GM10266 (cell line): ENCODE measurements around the gene CELF5.

Source experiments
- DNase-seq: peaks from one replicate; pipeline ENCODE4 v3.0.0; 2012; ENCODE audit errors: extremely low spot score
- CTCF ChIP-seq: IDR thresholded peaks from 2 replicates; pipeline ENCODE4 v1.5.1; 2012; ENCODE audit warnings: mild to moderate bottlenecking, low read depth; ENCODE audit not compliant: control insufficient read depth, insufficient read depth; ENCODE audit errors: missing control alignments

CELF5 gene

DNA sequence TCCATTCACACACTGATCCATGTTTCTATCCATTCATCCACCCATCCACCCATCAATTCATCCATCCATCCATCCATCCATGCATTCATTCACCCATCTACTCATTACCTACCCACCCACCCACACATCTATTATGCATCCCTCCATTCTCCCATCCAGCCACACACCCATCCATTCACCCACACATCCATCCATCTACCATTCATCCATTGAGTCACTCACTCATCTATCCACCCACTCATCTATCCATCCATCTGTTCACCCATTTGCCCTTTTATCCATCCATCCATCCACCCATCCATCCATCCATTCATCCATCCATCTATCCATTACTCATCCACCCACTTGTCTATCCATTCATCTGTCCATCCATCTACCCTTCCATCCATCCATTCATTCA lies 30.1 kb downstream of the CELF5 start:
- no peak for TF ChIP-seq CTCF
- no peak for DNase-seq

GRCh38 chr19:3257071-3257470 lies 32.6 kb downstream of the CELF5 start:
- DNase-seq = no peak
- TF ChIP-seq CTCF = no peak

DNA sequence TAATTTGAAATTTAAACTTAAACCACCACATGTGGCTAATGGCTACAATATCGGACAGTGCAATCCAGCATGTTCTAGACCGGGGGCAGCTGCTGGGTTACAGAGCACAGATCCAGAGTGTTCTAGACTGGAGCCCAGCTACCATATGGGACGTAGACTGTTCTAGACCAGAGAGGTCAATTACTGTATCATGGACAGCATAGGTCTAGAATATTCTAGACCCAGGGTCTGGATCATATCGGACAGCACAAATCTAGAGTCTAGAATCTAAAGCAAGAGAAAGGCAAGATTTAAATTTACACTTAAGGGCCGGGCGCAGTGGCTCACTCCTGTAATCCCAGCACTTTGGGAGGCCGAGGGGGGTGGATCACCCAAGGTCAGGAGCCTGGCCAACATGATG lies 37.9 kb downstream of the CELF5 start:
- TF ChIP-seq CTCF = no peak
- no peak for DNase-seq

DNA sequence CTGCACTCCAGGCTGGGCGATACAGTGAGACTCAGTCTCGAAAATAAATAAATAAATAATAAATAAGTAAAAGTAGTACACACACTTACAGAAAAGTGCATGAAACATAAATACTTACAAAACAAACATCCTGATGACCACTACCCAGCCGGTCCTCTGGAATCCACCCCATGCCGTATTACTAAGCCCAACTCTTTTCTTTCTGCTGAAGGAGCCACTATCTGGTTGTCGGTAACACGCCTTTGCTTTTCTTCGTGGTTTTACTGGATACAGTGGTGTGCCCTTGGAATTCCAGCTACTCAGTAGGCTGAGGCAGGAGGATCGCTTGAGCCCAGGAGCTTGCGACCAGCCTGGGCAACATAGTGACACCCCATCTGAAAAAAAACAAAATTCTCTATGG lies 39.4 kb downstream of the CELF5 start:
- DNase-seq = no peak
- no peak for TF ChIP-seq CTCF

DNA sequence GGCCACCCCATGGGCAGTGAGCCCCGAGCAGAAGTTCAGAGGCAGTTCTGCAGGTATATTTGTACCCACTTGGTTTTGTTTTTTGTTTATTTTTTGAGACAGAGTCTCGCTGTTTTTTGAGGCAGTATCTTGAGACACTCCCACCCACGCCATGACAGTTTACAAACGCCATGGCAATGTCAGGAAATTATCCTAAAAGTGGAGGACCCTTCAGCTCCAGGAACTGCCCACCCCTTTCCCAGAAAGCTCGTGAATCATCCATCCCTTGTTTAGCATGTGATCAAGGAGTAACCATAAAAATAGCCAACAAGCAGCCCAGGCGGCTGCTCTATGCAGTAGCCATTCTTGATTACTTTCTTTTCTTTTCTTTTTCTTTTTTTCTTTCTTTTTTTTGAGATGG lies 41.0 kb downstream of the CELF5 start:
- no peak for DNase-seq
- TF ChIP-seq CTCF = no peak

- DNase-seq = no peak
- TF ChIP-seq CTCF = no peak
Observed at GRCh38 chr19:3266092-3266693, 41.7 kb downstream of the CELF5 start.

DNA sequence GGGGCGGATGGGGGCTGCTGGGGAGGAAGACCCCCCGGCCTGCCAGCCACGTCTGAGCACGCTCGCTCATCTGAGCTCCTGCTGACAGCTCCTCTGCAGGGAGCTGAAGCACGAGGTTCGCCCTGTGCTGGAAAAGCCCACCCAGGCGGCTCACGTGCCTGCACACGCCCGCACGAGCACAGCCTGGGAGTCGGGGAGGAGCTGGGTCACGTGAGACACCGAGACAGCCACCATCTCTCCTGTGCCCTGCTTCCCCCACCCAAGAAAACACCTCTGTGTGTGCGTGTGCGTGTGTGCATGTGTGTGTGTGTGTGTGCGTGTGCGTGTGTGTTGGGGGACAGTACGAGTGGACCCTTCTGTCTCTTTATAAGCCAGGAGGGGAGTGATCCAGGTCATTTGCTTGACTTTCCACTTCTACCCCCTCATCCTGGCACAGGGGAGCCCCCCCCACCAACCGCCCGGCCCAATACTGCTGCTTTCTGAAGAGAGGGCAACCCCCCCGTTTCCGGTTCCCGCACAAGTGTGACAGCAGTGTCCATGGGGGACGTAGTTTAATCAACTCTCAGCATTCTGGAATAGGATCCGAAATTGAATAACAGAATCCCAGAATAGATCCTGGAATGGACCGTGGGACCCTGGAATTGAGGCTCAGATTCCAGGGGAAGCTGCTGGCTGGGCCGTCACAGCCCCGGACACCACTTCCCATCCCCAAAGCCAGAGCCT lies 42.5 kb downstream of the CELF5 start:
- no peak for DNase-seq
- TF ChIP-seq CTCF = no peak
